ENCODE results near the gene IGDCC3.
"Not testable (repeated sequence)": the region's sequence is repeated elsewhere in the genome, so short reads cannot be mapped to it uniquely, and the experiment has no call there.

The IGDCC3 gene

GRCh38 chr15:65399001-65399706 is 21.4 kb upstream of the IGDCC3 start:
- TF ChIP-seq, protein P1, sequence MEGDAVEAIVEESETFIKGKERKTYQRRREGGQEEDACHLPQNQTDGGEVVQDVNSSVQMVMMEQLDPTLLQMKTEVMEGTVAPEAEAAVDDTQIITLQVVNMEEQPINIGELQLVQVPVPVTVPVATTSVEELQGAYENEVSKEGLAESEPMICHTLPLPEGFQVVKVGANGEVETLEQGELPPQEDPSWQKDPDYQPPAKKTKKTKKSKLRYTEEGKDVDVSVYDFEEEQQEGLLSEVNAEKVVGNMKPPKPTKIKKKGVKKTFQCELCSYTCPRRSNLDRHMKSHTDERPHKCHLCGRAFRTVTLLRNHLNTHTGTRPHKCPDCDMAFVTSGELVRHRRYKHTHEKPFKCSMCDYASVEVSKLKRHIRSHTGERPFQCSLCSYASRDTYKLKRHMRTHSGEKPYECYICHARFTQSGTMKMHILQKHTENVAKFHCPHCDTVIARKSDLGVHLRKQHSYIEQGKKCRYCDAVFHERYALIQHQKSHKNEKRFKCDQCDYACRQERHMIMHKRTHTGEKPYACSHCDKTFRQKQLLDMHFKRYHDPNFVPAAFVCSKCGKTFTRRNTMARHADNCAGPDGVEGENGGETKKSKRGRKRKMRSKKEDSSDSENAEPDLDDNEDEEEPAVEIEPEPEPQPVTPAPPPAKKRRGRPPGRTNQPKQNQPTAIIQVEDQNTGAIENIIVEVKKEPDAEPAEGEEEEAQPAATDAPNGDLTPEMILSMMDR (IDR thresholded peaks at IDR 0.05; ENCODE audit: extremely low read depth, missing control alignments) = no peak
- no peak for DNase-seq (ENCODE audit: low spot score)

DNA sequence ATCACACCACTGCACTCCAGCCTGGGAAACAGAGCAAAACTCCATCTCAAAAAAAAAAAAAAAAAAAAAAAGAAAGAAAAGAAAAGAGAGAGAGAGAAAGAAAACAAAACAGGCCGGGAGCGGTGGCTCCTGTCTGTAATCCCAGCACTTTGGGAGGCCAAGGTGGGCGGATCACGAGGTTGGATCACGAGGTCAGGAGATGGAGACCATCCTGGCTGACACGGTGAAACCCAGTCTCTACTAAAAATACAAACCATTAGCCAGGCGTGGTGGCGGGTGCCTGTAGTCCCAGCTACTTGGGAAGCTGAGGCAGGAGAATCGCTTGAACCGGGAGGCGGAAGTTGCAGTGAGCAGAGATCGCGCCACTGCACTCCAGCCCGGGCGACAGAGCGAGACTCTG is 20.7 kb upstream of the IGDCC3 start:
- DNase-seq (ENCODE audit: low spot score) = not testable (repeated sequence)

DNA sequence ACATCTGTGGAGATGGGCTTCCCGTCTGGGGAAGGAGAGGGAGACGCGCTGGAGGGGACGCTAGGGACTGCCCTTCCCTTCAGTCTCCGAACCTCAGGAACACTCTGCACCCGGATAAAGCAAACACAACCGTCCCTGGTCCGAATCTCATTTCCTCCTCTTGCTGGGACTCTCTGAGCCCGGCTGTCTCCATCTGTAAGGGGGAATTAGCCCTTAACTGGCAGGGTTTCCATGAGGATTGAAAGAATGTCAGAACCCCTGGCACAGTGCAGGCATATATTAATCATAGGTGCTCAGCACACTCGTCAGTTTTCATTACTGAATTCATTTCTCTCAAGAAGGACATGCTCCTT is 19.1 kb upstream of the IGDCC3 start:
- no peak for DNase-seq (ENCODE audit: low spot score)
- TF ChIP-seq, protein P1 (IDR thresholded peaks at IDR 0.05; ENCODE audit: extremely low read depth, missing control alignments) = no peak

DNA sequence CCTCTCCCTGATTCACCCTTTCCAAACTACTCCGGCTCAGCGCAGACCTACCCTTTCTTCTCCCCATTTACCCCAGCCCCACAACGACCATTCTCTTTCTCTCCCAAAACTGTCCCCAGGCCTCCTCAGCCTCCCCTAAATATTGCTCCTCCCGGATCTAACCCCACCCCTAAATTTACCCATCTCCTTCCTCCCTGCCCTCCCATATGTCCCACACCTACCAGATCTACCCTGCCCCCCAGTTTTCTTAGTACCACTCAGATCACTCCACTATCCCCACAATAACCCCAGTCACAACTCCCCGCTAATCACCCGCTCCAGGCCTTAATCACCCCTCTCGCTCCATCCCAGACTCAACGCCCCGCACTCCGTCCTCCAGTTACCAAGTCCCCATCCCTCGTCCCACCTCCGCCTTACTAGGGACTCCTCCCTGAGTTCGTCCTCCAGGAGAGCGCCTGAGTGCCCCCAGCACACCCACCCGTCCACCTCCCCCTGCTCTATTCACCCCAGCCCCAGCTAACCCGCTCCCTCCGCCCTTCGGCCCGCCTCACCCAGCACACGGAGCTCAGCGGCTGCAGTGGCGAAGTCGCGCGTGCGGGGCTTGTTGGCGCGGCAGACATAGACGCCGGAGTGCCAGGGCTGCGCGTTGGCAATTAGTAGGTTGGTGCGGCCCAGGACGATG is 18.6 kb upstream of the IGDCC3 start:
- no peak for DNase-seq (ENCODE audit: low spot score)
- TF ChIP-seq, protein P1 (IDR thresholded peaks at IDR 0.05; ENCODE audit: extremely low read depth, missing control alignments) = no peak

GRCh38 chr15:65395567-65396202 is 17.9 kb upstream of the IGDCC3 start:
- TF ChIP-seq, protein P1 (IDR thresholded peaks at IDR 0.05; ENCODE audit: extremely low read depth, missing control alignments) = no peak
- DNase-seq (ENCODE audit: low spot score) = no peak

DNA sequence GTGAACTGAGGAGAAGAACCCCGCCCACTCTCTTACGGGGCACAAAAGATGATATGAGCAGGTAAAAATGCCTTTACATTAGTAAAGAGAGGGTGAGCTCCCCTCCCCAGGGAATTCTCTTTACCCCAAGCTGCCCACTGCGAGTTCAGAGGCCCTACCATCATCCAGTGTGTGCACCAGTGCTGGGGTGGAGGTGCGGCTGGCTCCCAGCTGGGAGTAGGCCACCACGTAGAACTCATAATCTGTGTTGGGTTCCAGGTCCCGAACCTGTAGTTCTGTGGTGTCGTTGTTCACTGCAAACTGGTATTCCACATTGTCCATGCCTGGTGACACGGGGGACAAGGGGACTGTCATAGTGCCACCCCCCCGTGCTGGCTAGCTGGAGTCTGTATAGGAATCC is 17.1 kb upstream of the IGDCC3 start:
- DNase-seq (ENCODE audit: low spot score) = no peak
- TF ChIP-seq, protein P1 (IDR thresholded peaks at IDR 0.05; ENCODE audit: extremely low read depth, missing control alignments) = no peak

DNA sequence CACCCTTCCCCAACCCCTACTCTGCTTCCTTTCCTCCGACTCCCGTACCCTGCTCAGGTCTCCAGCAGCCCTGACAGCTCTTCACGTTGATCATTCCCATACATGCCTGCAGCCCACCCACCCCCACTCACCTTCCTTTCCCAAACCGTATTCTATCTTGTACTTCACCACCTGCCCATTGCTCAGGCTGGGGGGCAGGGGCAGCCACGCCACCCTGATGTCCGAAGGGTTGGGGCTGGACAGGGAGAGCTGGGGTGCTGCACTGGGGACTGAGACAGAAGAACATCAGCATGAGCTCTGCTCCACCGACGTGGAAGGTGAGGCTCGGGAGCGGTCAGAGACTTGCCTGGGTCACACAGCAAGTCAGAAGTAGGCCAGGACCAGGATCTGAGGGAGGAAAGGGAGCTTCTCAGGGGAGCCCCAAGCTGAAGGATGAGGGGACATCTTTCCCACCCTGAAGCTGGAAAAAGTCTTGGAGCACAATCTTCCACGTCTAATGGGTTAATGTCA is 16.5 kb upstream of the IGDCC3 start:
- TF ChIP-seq, protein P1 (IDR thresholded peaks at IDR 0.05; ENCODE audit: extremely low read depth, missing control alignments) = no peak
- no peak for DNase-seq (ENCODE audit: low spot score)

All from GM20000 (cell line).